HG03095 (cell line): Measurements from ENCODE around the gene ATP2C2.

Experiments used
- ATAC-seq: cut with Tn5 transposase; IDR thresholded peaks from one replicate; pipeline ENCODE4 v1.9.1; 2021; ENCODE audit warnings: moderate library complexity; ENCODE audit not compliant: unreplicated experiment

The ATP2C2 gene

DNA sequence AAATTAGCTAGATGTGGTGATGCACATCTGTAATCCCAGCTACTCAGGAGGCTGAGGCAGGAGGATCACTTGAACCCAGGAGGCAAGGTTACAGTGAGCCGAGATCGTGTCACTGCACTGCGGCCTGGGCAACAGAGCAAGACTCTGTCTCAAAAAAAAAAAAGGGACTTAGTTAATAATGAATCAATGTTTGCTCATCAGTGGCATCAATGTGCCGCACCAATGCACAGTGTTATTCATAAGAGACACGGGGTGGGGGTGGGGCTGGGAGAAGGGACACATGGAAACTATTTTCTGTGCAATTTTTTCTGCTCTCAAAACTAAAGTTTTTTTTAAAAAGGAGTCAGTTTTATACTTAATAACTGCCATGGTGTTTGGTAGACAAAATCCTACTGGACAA lies 6.8 kb upstream of the ATP2C2 start:
- no peak for ATAC-seq

DNA sequence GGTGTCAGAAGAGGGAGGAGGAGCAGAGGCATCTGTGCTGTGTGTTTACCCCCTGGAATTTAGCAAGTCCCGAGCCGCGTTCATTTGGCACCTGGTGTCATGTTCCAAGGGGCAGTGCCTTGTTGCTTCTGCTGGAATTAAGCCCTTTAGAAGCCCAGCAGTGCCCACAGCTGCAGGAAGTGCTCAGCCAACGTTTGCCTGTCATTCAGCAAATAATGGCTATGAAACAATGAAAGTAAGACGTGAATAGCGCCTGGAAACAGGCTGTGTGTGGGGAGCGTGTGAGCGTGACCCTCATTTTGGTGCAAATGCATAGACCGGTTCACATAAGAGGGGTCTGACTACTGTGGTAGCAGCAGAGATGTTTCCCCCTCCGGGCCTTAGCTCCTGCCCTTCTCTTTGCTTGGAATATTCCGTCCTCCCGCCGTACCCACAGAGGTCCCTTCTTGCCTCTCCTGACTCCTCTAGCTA lies 5.8 kb upstream of the ATP2C2 start:
- ATAC-seq, result no peak

DNA sequence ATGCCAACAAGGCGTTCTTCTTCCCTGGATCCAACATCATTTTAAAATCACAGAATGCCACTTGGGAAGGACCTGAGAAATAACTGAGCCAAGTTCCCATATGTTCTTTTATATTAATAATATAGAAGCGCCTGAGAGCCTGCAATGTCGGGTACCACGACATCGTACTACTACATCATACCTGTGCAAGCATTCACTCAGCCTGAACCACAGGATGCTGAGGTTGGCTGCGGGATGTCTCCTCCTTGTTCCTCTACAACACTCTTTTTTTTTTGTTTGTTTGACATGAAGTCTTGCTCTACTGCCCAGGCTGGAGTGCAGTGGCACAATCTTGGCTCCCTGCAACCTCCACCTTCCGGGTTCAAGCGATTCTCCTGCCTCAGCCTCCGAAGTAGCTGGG lies 2.1 kb upstream of the ATP2C2 start:
- ATAC-seq, result no peak

DNA sequence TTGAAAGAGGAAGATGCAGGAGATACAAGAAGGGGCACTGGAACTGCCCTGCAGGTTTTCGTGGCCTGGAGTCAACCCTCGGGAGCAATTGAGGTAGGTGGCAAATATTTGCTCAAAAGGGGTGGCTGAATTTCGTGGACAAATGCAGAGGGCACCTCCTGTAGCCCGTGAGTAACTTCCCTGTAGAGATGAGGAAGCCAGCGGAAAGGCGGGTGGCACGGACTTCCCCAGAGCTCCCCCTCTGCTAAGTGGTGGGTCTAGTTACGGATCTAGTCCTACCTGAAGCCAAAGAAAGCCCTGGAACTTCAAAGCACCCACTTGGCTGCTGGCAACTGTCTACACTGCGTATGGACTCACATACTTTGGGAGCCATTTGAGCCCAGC lies 1.0 kb upstream of the ATP2C2 start:
- ATAC-seq, result no peak

DNA sequence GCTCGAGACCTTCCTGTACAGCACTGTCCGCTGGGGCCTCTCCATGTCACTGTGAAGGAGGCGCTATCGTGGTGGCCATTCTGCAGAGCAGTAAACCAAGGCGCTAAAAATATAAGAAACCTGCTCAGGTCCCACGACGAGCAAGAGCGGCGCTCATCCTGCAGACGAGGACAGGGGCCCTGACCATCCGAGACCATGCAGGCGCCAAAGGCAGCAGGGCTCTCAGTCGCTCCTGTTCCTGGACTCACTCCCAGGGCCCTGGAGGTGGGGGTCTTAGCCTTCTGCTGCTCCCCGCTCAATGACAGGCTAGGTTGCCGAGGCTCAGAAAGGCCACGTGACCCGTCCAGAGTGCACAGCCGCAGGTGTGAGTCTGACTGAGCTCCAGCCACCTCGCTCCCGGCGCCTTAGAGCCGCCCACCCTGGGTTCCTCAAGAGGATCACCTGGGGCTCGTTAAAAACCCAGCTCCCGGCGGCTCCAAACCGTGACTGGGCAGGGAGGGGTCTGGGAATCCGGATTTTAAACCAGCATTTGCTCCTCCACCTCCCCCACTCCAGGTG lies 509 bp upstream of the ATP2C2 start:
- ATAC-seq, result no peak

DNA sequence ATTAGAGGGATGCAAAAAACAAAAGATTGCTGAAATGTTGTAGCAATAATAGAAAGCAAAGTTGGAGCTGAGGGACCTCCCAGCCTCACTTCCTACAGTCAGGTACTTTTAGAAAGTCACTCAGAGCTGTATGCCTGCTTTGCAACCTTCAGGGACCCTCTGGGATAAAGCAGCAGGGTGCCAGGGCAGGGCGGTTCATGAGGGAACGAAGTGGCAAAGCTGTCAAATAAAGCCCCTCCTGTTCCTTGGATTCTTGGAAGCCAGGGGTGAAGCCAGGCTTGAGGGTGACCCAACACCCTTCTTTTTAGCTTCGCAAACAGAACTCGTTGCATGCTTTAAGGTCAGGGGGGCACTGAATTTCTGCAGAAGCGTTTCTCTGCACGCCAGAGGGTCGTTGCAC lies 767 bp downstream of the ATP2C2 start:
- no peak for ATAC-seq

DNA sequence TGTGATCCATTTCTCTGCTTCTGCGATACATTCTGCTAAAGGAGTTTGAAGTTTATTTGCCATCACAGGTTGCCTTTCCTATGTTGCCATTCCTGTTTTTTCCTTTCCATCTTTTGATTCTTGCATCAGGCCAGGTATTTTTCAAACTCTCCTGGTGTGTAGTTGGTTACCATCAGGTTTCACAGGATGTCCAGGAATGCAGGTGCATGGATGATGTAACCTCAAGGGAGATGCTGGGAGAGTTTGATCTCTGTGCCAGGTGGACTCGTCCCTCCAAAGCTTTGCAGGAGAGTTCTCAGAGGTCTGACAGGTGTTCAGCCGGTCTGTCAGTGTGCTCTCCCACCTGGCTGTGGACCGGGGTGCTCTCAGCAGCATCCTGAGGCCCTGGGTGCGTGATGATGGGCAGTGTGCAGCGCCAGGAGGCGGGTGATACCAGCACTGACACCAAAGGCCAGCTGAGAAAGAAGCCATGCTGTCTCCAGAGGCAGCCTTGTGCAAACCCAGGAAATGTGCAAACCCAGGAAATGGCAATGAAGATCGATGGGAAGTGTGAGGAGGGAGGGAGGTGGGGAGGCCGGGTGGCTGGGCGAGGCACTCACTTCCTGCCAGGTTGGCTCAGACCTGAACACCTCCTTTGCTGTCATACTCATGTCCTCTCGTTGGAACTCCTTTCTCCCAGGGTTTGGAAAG lies 1.7 kb downstream of the ATP2C2 start:
- ATAC-seq, result no peak

DNA sequence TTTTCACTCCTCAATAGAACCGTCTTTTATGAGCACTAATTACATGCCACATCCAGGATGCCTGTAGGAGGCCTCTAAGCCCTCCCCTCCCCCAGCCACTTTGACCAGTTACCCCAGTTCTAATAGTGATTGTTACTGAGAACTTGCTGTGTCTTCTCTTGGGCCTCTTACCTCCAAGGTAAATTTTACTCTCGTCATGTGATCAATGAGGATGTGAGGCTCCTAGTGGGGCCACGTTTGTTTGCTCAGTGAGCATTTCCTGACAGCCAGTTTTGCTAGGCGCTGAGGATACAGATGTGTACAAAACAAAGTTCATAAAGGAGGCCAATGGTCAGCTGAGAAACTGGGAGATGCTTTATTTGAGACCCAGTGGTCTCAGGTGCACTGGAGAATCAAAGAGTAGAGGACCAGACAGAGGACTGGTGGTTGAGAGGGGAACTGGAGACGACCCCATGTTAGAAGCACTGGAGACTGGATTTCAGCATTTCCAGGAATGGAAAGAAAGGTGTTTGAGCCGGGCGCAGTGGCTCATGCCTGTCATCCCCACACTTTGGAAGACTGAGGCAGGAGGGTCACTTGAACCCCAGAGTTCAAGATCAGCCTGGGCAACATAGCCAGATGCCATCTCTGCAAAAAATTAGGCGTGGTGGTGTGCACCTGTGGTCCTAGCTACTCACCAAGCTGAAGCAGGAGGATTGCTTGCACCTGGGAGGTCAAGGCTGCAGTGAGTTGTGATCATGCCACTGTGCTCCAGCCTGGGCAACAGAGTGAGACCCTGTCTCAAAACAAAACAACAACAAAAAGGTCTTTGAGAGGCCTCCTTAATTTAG lies 2.6 kb downstream of the ATP2C2 start:
- no peak for ATAC-seq

DNA sequence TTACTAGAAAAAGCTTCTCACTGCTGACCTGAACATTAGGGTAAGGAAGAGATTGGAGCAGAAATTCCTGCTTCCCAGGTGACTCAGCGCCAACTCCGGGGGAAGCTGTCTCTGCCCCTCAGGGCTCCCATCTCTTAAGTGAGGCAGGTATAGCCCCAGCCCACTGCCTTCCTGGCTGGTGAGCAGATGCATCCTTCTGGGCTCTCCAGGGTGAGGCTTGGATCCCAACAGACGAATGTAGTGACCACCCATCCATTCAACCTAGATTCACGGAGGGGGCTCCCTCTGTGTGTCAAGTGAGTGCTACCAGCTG lies 3.2 kb downstream of the ATP2C2 start:
- ATAC-seq, result no peak

DNA sequence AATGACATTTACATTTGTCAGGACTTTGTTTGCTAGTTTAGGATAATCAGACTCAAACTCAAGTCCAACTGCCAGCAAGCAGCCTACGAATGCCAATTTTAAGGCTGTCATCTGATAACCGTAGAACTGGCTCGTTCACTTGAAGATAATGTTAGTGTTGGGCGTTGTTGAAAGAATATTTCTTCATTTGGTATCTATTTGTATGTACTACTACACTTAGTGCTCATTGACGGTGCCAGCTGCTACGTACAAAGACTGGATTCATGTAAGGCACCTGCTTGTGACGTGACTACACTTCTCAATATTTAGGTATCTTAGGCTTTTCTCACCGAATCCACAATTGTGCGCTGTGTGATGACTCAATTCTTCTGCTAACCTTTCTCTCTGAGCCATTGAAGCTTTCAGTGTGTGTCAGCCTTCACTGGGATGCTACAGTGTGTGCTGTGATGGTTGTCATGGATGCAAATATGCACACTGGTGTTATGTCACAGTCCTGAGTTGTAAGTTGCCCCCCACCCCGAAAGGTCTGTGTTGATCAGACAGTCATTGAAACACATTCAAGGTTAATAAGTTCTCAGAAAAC lies 5.7 kb downstream of the ATP2C2 start:
- no peak for ATAC-seq

DNA sequence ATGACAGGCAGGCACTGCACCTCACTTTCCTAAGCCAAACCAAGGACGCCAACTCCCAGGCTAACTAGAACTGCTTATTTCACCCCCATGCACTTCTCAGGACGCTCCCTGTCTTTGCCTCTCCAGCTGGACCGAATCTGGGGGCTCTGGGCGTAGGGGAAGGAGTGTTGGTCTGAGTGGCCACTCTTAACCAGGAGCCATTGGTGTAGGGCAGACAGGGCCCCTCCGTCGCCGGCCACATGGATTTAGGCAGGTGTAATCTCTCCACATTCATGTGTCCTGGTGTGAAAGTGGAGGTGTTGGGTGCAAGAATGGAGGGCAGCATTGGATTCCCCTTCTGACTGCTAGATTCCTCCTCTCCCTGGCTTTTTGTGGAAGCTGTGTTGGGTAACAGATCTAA lies 9.8 kb downstream of the ATP2C2 start:
- no peak for ATAC-seq

DNA sequence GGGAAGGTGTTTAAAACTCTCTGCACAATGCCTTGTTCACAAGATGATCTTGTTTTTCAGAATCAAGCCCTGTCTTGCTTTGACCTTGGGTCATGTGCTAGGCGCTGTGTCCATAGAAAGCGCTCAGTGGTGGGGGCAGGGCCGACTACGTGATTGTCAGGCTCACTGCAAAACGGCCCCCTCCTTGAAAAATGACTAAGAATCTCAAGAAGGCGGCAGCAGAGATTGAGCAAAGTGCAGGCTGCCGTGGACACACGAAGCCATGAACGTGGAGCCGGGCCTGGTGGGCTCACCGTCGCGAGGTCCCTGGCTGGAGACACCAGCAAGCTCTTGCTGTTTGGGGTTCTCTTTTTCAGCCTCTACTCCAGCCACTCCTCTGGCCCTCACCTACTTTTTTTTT lies 10.2 kb downstream of the ATP2C2 start:
- ATAC-seq, result no peak

DNA sequence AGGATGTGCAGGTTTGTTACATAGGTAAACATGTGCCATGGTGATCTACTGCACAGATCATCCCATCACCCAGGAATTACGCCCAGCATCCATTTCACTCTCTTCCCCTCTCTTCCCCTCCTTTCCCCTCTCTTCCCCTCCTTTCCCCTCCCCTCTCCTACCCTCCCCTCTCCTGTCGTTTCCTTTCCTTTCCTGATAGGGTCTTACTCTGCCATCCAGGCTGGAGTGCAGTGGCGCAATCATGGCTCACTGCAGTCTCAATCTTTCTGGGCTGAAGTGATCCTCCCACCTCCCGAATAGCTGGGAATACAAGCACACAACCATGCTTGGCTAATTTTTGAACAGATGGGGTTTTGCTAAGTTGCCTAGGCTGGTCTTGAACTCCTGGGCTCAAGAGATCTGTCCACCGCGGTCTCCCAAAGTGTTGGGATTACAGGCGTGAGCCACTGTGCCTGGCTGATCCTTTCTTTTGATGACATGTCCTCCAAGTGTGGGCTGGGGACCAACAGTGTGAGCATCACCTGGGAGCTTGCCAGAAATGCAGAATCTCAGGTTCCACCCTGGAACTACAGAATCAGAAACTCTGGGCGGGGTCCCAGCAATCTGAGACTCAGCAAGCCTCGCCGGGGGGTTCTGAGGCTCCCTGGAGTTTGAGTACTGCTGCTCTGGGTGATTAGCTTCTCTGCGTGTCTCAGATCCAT lies 10.8 kb downstream of the ATP2C2 start:
- no peak for ATAC-seq

DNA sequence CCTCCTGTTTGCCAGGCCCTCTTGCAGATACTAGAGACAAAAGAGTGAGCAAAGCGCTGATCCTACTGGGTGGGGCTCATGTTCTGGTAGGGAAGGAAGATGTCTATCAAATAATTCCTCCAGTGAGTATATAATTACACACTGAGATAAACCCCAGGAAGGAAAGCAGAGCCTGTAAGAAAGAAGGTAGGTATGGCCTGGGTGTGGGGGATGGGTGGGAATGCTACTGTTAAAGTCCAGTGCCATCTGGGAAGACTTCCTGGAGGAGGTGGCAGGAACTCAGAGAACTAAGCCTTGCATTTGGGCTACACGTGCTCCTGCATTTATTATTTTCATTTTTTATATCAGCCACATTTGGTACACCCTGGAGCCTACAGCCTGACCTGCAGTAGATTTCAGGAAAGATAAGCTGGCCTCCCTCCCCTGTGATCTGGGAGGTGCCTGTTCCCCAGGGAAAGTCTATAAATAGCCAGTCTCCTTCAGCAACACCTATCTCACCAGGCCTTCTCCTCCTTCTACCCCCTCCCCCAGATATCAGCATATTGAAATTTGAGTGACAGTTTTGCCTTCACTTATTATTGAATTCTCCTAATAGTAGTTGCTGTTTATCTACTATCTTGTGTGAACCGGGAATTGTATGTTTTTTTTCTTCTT lies 11.5 kb downstream of the ATP2C2 start:
- ATAC-seq, result no peak

DNA sequence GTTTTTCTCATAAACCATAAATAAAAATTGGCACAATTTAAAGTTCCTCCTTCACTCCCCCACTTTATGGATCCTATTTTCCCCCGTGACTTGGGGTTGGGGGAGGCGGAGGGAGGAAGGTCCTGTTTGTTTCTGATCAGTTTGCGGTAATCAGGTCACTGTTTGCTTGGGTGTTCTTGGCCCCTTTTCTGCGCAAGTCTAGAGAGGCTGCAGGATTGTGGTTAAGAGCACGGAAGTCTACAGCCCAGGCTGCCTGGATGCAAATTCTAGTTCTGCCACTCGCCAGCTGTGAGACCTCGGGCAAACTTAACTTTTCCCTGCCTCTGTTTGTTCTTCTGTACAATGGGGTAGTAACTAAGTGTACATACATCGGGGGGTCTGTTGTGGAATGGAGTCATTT lies 12.1 kb downstream of the ATP2C2 start:
- no peak for ATAC-seq

DNA sequence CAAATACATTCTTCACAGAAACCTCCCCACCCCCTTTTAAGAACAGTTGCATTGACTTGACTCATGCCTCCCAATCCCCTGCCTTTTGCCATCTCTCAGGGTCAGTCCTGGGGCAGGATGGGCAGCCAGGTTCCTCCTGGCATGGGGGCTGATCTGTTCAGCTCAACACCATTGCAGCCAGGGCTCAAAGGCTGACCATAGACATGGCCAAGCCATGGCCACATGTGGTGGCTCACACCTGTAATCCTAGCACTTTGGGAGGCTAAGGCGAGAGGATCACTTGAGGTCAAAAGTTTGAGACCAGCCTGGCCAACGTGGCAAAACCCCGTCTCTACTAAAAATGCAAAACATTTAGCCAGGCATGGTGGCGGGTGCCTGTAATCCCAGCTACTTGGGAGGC lies 14.1 kb downstream of the ATP2C2 start:
- ATAC-seq, result no peak

DNA sequence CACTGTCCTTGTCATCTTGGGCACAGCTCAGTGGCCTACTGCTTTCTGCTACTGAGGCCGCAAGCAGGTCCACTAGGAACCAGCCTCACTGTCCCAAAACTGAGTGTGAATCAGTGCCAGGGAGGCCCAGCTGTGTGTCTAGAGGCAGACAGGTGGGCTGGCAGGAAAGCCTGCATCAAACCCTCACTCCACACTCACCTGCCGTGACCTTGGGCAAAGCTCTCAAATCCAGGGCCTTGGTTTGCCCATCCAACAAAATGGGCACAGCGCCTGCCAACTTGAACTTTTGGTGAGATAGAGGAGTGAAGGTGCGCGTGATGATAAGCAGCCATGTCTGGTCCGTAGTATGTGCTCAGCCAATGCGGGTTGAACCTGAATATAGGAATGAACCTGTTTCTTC lies 14.8 kb downstream of the ATP2C2 start:
- ATAC-seq, result no peak

DNA sequence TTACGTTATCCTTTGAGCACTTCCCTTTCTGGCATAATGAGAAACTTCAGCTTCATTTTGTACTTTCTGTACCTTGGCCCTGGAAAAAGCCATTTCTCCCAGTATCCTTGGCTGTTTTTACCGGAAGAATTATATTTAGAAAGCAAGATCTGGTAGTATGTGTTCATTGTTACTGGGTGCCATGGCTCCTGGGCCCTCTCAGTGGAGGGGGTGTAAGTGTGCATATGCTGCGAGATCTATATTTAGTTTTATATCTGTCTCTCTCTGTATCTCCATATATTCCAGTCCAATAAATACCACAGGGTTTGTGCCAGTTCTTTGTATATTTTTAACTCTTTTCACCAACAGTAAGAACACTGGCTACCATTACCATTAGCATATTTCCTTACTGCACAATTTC lies 17.7 kb downstream of the ATP2C2 start:
- no peak for ATAC-seq

DNA sequence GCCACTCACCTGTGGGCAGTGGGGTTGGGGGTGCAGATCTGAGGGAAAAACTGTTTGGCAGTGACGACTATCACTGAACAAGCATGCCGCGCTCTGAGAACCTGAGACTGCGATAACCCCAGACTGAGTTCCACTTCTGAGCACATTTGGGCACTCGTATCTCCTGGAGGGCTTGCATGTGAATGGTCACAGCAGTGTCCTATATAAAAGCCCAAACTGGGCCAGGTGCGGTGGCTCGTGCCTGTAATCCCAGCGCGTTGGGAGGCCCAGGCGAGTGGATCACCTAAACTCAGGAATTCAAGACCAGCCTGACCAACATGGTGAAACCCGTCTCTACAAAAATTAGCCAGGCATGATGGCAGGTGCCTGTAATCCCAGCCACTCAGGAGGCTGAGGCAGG lies 18.7 kb downstream of the ATP2C2 start:
- no peak for ATAC-seq

DNA sequence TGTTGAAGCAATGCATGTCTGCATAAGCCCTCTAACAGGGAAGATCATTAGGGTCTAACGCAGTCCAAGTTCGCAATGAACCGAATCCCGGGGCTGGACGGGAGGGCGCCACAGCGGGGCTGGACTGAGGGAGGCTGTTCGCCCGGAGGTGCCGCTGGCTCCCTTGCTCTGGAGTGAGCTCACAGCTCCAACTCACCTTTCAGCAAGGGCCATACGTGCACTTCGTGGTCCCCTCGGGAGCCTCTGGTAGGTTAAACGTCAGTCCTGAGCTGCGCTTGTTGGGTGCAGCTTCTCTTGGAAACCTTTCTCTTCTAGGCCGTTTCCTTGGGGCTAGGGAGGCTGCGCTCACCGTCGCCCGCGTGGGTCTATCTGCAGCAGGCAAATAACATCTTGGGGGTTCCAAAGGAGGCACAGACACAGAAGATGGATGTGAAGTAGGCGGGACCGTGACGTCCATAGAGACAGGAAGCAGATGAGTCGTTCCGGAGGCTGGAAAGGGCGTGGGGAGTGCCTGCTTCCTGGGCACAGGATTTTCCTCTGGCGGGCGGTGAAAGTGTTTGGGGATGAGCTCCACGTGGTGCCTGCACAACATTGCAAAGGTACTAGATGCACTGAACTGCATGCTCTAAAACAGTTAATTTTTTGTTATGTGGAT lies 21.9 kb downstream of the ATP2C2 start:
- no peak for ATAC-seq
